DND-41 (cell line): ENCODE measurements around the gene ATP1A2.

Experiments
- ATAC-seq: fragments of 200-7000 bp; cut with Tn5 transposase; 3 replicates; pipeline ENCODE4 v1.9.1; 2021; ENCODE audit warnings: low read depth; ENCODE audit not compliant: insufficient read depth
- DNase-seq: peaks from one replicate; pipeline ENCODE4 v3.0.0-alpha.2; 2020
- H2AFZ ChIP-seq: 2 replicates; pipeline ENCODE4 v1.6.0; 2012; ENCODE audit warnings: low read depth, low read length
- H3K27ac ChIP-seq: 2 replicates; pipeline ENCODE4 v1.5.1; 2012; ENCODE audit warnings: low read length, inconsistent platforms
- H3K27me3 ChIP-seq: fragments of 200-600 bp; sonication (generic); 2 replicates; pipeline ENCODE4 v1.6.0; 2012; ENCODE audit warnings: low read length, mild to moderate bottlenecking, inconsistent platforms; ENCODE audit not compliant: insufficient read depth, poor library complexity
- H3K36me3 ChIP-seq: 2 replicates; pipeline ENCODE4 v1.5.1; 2012; ENCODE audit warnings: low read length, inconsistent platforms; ENCODE audit not compliant: insufficient read depth
- H3K4me1 ChIP-seq: 2 replicates; pipeline ENCODE4 v1.5.1; 2012; ENCODE audit warnings: mild to moderate bottlenecking, low read length; ENCODE audit not compliant: insufficient read depth
- H3K4me2 ChIP-seq: 2 replicates; pipeline ENCODE4 v1.6.0; 2012; ENCODE audit warnings: mild to moderate bottlenecking, moderate library complexity, low read length, inconsistent platforms; ENCODE audit not compliant: insufficient read depth
- H3K4me3 ChIP-seq, 2 experiments: fragments of 200-600 bp in 1 of 2; shearing (Covaris generic) in 1 of 2; 2 replicates each; pipeline ENCODE4 v1.5.1; 2012 to 2016; ENCODE audit warnings: inconsistent platforms in 2 of 2, low read length in 2 of 2, mild to moderate bottlenecking in 2 of 2, low read depth in 1 of 2, moderate library complexity in 1 of 2
- H3K79me2 ChIP-seq: 2 replicates; pipeline ENCODE4 v1.6.0; 2012; ENCODE audit warnings: low read length, inconsistent platforms; ENCODE audit not compliant: insufficient read depth
- H3K9ac ChIP-seq: 2 replicates; pipeline ENCODE4 v1.6.0; 2012; ENCODE audit warnings: low read depth, mild to moderate bottlenecking, inconsistent platforms, low read length, moderate library complexity
- H3K9me3 ChIP-seq: 2 replicates; pipeline ENCODE4 v1.5.1; 2012; ENCODE audit warnings: low read length, moderate library complexity, mild to moderate bottlenecking, inconsistent platforms; ENCODE audit not compliant: insufficient read depth, severe bottlenecking
- H4K20me1 ChIP-seq: 2 replicates; pipeline ENCODE4 v1.6.0; 2012; ENCODE audit warnings: low read length; ENCODE audit not compliant: insufficient read depth
- CTCF ChIP-seq: IDR thresholded peaks from 2 replicates; pipeline ENCODE4 v1.5.1; 2012; ENCODE audit warnings: borderline replicate concordance, low read length, moderate library complexity, mild to moderate bottlenecking; ENCODE audit not compliant: poor library complexity, severe bottlenecking; ENCODE audit errors: extremely low read depth
- EZH2 ChIP-seq: IDR thresholded peaks from 3 replicates; pipeline ENCODE4 v1.6.1; 2012; ENCODE audit warnings: borderline replicate concordance, low read depth, mild to moderate bottlenecking, moderate library complexity, low read length, inconsistent platforms; ENCODE audit not compliant: severe bottlenecking

ATP1A2 gene

GRCh38 chr1:160162931-160163330, 47.4 kb downstream of the ATP1A2 start:
- no peak overlapping the region for H3K4me2 ChIP-seq
- no peak overlapping the region for H3K27ac ChIP-seq
- DNase-seq = no peak
- H2AFZ ChIP-seq = no peak overlapping the region
- no peaks in the 10 kb centered on the region for H3K79me2 ChIP-seq
- no peak for TF ChIP-seq CTCF
- no peak for TF ChIP-seq EZH2
- H3K4me1 ChIP-seq = no peaks in the 10 kb centered on the region
- no peak overlapping the region for H3K9ac ChIP-seq
- ATAC-seq = no peak
- no peaks in the 10 kb centered on the region for H3K36me3 ChIP-seq
- peaks cover 54% of the 10 kb centered on the region for H3K27me3 ChIP-seq
- H3K9me3 ChIP-seq = no peaks in the 10 kb centered on the region
- H3K4me3 ChIP-seq = no peak overlapping the region
- H4K20me1 ChIP-seq = no peaks in the 10 kb centered on the region

- Histone ChIP-seq H3K36me3 (no peaks in the 10 kb centered on the region), H2AFZ (no peak overlapping the region), H3K27me3 (peaks cover 47% of the 10 kb centered on the region), H3K4me2 (no peak overlapping the region), H3K4me3 (no peak overlapping the region), H3K9ac (no peak overlapping the region), H3K27ac (no peak overlapping the region), H3K79me2 (no peaks in the 10 kb centered on the region), H3K4me1 (no peaks in the 10 kb centered on the region), H3K9me3 (no peaks in the 10 kb centered on the region), H4K20me1 (no peaks in the 10 kb centered on the region)
- DNase-seq (no peak), ATAC-seq (no peak)
- no peak for TF ChIP-seq CTCF
- no peak for TF ChIP-seq EZH2
These were observed 48.1 kb downstream of the ATP1A2 start for GRCh38 chr1:160163615-160164014.

DNA sequence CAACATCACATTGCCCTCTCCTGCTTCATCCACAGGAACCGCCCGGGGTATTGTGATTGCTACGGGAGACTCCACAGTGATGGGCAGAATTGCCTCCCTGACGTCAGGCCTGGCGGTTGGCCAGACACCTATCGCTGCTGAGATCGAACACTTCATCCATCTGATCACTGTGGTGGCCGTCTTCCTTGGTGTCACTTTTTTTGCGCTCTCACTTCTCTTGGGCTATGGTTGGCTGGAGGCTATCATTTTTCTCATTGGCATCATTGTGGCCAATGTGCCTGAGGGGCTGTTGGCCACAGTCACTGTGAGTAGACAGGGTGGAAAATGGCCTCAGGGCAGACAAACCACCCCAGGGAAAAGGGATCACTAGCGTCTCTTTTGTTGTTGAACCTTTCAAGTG, 48.6 kb downstream of the ATP1A2 start:
- H3K9me3 ChIP-seq = no peaks in the 10 kb centered on the region
- H3K36me3 ChIP-seq = no peaks in the 10 kb centered on the region
- no peak overlapping the region for H3K4me2 ChIP-seq
- H3K79me2 ChIP-seq = no peaks in the 10 kb centered on the region
- H3K27ac ChIP-seq = no peak overlapping the region
- H2AFZ ChIP-seq = no peak overlapping the region
- H4K20me1 ChIP-seq = no peaks in the 10 kb centered on the region
- H3K4me1 ChIP-seq = no peaks in the 10 kb centered on the region
- TF ChIP-seq EZH2 = no peak
- no peak for TF ChIP-seq CTCF
- DNase-seq (no peak), ATAC-seq (no peak)
- no peak overlapping the region for H3K9ac ChIP-seq
- peaks cover 42% of the 10 kb centered on the region for H3K27me3 ChIP-seq
- no peak overlapping the region for H3K4me3 ChIP-seq

- Histone ChIP-seq H3K27me3 (peaks cover 29% of the 10 kb centered on the region), H3K79me2 (no peaks in the 10 kb centered on the region), H3K4me1 (no peaks in the 10 kb centered on the region), H3K4me3 (no peak overlapping the region), H3K9me3 (no peaks in the 10 kb centered on the region), H4K20me1 (no peaks in the 10 kb centered on the region), H2AFZ (no peak overlapping the region), H3K4me2 (no peak overlapping the region), H3K27ac (no peak overlapping the region), H3K36me3 (no peaks in the 10 kb centered on the region), H3K9ac (no peak overlapping the region)
- ATAC-seq (no peak), DNase-seq (no peak)
- TF ChIP-seq EZH2 = no peak
- no peak for TF ChIP-seq CTCF
These were observed 50.8 kb downstream of the ATP1A2 start for GRCh38 chr1:160166166-160166868.
